Endothelial cell of umbilical vein (primary cell): ENCODE results near the gene ACER3. TPM values are rescaled to one million over a fixed set of nuclear protein-coding genes. Genes with fewer than 3 reads are reported as not detected.

Experiments
- BruUV-seq: library from RNA; stranded (reverse); fragments of 400-500 nt; replicated peaks from 2 replicates; lab custom pipeline; 2021; lab: Mats Ljungman, UMichigan
- CTCF ChIA-PET: fragments of 300-600, 350-600 bp; sonication (Branson Sonifier 250); formaldehyde crosslinking; loops from one replicate; lab custom pipeline; 2021; ENCODE audit warnings: antibody characterized with exemption, inconsistent platforms; lab: Charles Lee
- POLR2A ChIA-PET: fragments of 300-600, 350-600 bp; sonication (Branson Sonifier 250); formaldehyde crosslinking; loops from one replicate; lab custom pipeline; 2021; ENCODE audit warnings: antibody characterized with exemption, inconsistent platforms; lab: Charles Lee
- DNase-seq: peaks from one replicate; pipeline ENCODE4 v3.0.0-alpha.2; 2011; ENCODE audit warnings: low read depth, low spot score
- FAIRE-seq: peaks from 2 replicates; lab custom pipeline; 2011; peaks lifted over from hg19 to GRCh38; lab: Jason Lieb, UNC
- H2AFZ ChIP-seq: 2 replicates; pipeline ENCODE4 v1.6.0; 2012; ENCODE audit warnings: low read depth, low read length, control low read depth, inconsistent platforms
- H3K27ac ChIP-seq: 2 replicates; pipeline ENCODE4 v1.5.1; 2011; ENCODE audit warnings: low read depth, mild to moderate bottlenecking, control low read depth, low read length, moderate library complexity; ENCODE audit not compliant: insufficient read depth
- H3K27me3 ChIP-seq, 2 experiments: 2 replicates each; pipeline versions ENCODE4 v1.6.0 to v1.6.1; 2011; ENCODE audit warnings: low read length in 2 of 2, mixed read lengths in 1 of 2; ENCODE audit not compliant: control insufficient read depth in 2 of 2, insufficient read depth in 2 of 2
- H3K36me3 ChIP-seq, 2 experiments: 2 replicates in 1 of 2; 3 replicates in 1 of 2; pipeline ENCODE4 v1.5.1; 2011; ENCODE audit warnings: low read length in 2 of 2, mild to moderate bottlenecking in 1 of 2, moderate library complexity in 1 of 2; ENCODE audit not compliant: control insufficient read depth in 2 of 2, insufficient read depth in 2 of 2; ENCODE audit errors: extremely low read depth in 1 of 2
- H3K4me1 ChIP-seq: 3 replicates; pipeline ENCODE4 v1.5.1; 2011; ENCODE audit warnings: mild to moderate bottlenecking, low read length; ENCODE audit not compliant: control insufficient read depth, insufficient read depth; ENCODE audit errors: extremely low read depth
- H3K4me2 ChIP-seq: 2 replicates; pipeline ENCODE4 v1.6.1; 2011; ENCODE audit warnings: low read length, control low read depth, mixed read lengths; ENCODE audit not compliant: insufficient read depth
- H3K4me3 ChIP-seq, 3 experiments: fragments of 200-600 bp in 1 of 3; sonication (generic), shearing (Covaris generic) in 1 of 3; replicated peaks in 1 of 3; 2 replicates each; pipeline ENCODE4 v1.5.1; 2011 to 2016; ENCODE audit warnings: control low read depth in 3 of 3, low read length in 3 of 3, mild to moderate bottlenecking in 2 of 3, inconsistent platforms in 1 of 3, low read depth in 1 of 3, moderate library complexity in 1 of 3; ENCODE audit not compliant: insufficient read depth in 1 of 3
- H3K79me2 ChIP-seq: 2 replicates; pipeline ENCODE4 v1.6.0; 2012; ENCODE audit warnings: low read length, inconsistent platforms; ENCODE audit not compliant: control insufficient read depth, insufficient read depth
- H3K9ac ChIP-seq: replicated peaks from 2 replicates; pipeline ENCODE3; 2011; ENCODE audit warnings: low read length, control low read depth; ENCODE audit not compliant: insufficient read depth; ENCODE audit errors: extremely low read depth
- H3K9me1 ChIP-seq: replicated peaks from 3 replicates; pipeline ENCODE4 v1.6.0; 2011; ENCODE audit warnings: mild to moderate bottlenecking, low read length; ENCODE audit not compliant: control insufficient read depth, insufficient read depth; ENCODE audit errors: extremely low read depth
- H3K9me3 ChIP-seq: replicated peaks from 2 replicates; pipeline ENCODE4 v1.5.1; 2012; ENCODE audit warnings: low read length, inconsistent platforms; ENCODE audit not compliant: control insufficient read depth, insufficient read depth
- H4K20me1 ChIP-seq: replicated peaks from 2 replicates; pipeline ENCODE3; 2011; ENCODE audit warnings: mild to moderate bottlenecking, low read length; ENCODE audit not compliant: control insufficient read depth, insufficient read depth; ENCODE audit errors: extremely low read depth
- EZH2 ChIP-seq: IDR thresholded peaks from 2 replicates; pipeline ENCODE4 v1.6.1; 2012; ENCODE audit warnings: borderline replicate concordance, low read depth, mild to moderate bottlenecking, moderate library complexity, low read length, inconsistent platforms; ENCODE audit not compliant: severe bottlenecking
- FOS ChIP-seq: IDR thresholded peaks from 2 replicates; pipeline ENCODE4 v1.6.1; 2011; ENCODE audit warnings: mild to moderate bottlenecking, low read length, moderate library complexity, borderline replicate concordance; ENCODE audit not compliant: insufficient read depth
- GATA2 ChIP-seq: IDR thresholded peaks from 2 replicates; pipeline ENCODE4 v1.7.0; 2011; ENCODE audit warnings: low read depth, mild to moderate bottlenecking, moderate library complexity, mixed read lengths, low read length; ENCODE audit not compliant: insufficient read length, insufficient read depth
- JUN ChIP-seq: IDR thresholded peaks from 2 replicates; pipeline ENCODE4 v1.6.1; 2011; ENCODE audit warnings: borderline replicate concordance, low read depth; ENCODE audit not compliant: insufficient read length, insufficient read depth
- MAX ChIP-seq: IDR thresholded peaks from 2 replicates; pipeline ENCODE4 v1.6.1; 2011; ENCODE audit not compliant: insufficient read depth, insufficient read length
- MYC ChIP-seq: IDR thresholded peaks from one replicate; pipeline ENCODE4 v1.6.1; 2011; ENCODE audit warnings: mild to moderate bottlenecking, low read depth, low read length
- POLR2A ChIP-seq: IDR thresholded peaks from 2 replicates; pipeline ENCODE4 v1.6.1; 2012; ENCODE audit warnings: low read depth, mild to moderate bottlenecking, control low read depth, low read length
- POLR2AphosphoS5 ChIP-seq: IDR thresholded peaks from 2 replicates; pipeline ENCODE4 v1.6.1; 2012; ENCODE audit warnings: low read depth, mild to moderate bottlenecking, control low read depth, low read length, moderate library complexity; ENCODE audit not compliant: insufficient read depth
- dilution Hi-C: fragments of 300-500 bp; cut with MboI; formaldehyde crosslinking; loops from one replicate; pipeline ENCODE4 v1.15.0; 2019; ENCODE audit warnings: low sequenced_read_pairs; ENCODE audit not compliant: extremely low pct_ligation_motif_present
- intact Hi-C: fragments of 100-400 bp; cut with micrococcal nuclease; formaldehyde crosslinking; loops from one replicate; pipeline ENCODE4 v1.10.0; 2022
- polyA plus RNA-seq, 4 experiments: library from polyadenylated mRNA; depleted of rRNA in 3 of 4; stranded (reverse) in 3 of 4; unstranded in 1 of 4; fragments of >200 nt; gene quantifications; 2 replicates each; pipeline versions ENCODE4 v1.2.1 to v1.2.3, GENCODE V29; 2011 to 2012; ENCODE audit warnings: missing spikeins in 1 of 4
- total RNA-seq: library from RNA; stranded (reverse); gene quantifications from 2 replicates; pipeline ENCODE4 v1.2.3, GENCODE V29; 2021
- TF ChIP-seq, protein P1 (sequence below), 2 donors: IDR thresholded peaks; 1 replicate in 1 of 2; 2 replicates in 1 of 2; pipeline ENCODE4 v1.5.1; 2011; ENCODE audit warnings: low read length in 2 of 2, mild to moderate bottlenecking in 2 of 2, moderate library complexity in 2 of 2, control low read depth in 1 of 2, inconsistent platforms in 1 of 2, low read depth in 1 of 2; ENCODE audit not compliant: insufficient read depth in 1 of 2; ENCODE audit errors: extremely low read depth in 1 of 2

Gene ACER3
- total and polyA plus RNA-seq, 2 donors (not counting 3 experiments of a cell fraction or from before 2014, with no cell fraction given): 9.9 to 31.6 TPM

- no peaks in the 10 kb centered on the region for H3K27me3 ChIP-seq
- H4K20me1 ChIP-seq: no peaks in the 10 kb centered on the region
- no peak overlapping the region for H3K9ac ChIP-seq
- H3K79me2 ChIP-seq: no peaks in the 10 kb centered on the region
- H3K4me1 ChIP-seq: peaks cover 33% of the 10 kb centered on the region
- FAIRE-seq (peak; percentile 59), DNase-seq (no peak)
- peak overlapping the region; percentile 9 for H2AFZ ChIP-seq
- no TSS peak for BruUV-seq
- H3K9me1 ChIP-seq: no peaks in the 10 kb centered on the region
- H3K9me3 ChIP-seq: no peaks in the 10 kb centered on the region
- intact Hi-C loops: loop anchor here (1.0 kb wide), 4 partner anchors 15 to 104 kb away; no protein-coding TSS in a partner anchor
- no peak overlapping the region for H3K27ac ChIP-seq
- ChIA-PET CTCF (interaction anchor here (0.6 to 2.2 kb wide), 11 partner anchors 9 to 104 kb away, joined by 3 to 32 read pairs (median 4); no protein-coding TSS in a partner anchor), POLR2A (no interaction called here)
- no peak for TF ChIP-seq GATA2
- TF ChIP-seq FOS: no peak
- no peak for TF ChIP-seq MAX
- no peak for TF ChIP-seq EZH2
- TF ChIP-seq MYC: no peak
- no peak for TF ChIP-seq POLR2AphosphoS5
- TF ChIP-seq POLR2A: no peak
- TF ChIP-seq, protein P1, sequence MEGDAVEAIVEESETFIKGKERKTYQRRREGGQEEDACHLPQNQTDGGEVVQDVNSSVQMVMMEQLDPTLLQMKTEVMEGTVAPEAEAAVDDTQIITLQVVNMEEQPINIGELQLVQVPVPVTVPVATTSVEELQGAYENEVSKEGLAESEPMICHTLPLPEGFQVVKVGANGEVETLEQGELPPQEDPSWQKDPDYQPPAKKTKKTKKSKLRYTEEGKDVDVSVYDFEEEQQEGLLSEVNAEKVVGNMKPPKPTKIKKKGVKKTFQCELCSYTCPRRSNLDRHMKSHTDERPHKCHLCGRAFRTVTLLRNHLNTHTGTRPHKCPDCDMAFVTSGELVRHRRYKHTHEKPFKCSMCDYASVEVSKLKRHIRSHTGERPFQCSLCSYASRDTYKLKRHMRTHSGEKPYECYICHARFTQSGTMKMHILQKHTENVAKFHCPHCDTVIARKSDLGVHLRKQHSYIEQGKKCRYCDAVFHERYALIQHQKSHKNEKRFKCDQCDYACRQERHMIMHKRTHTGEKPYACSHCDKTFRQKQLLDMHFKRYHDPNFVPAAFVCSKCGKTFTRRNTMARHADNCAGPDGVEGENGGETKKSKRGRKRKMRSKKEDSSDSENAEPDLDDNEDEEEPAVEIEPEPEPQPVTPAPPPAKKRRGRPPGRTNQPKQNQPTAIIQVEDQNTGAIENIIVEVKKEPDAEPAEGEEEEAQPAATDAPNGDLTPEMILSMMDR (IDR thresholded peaks at IDR 0.05; ENCODE audit: extremely low read depth in 1 of 2, insufficient read depth in 1 of 2, low read depth in 1 of 2, low read length in 2 of 2): no peak
- TF ChIP-seq JUN: no peak
- no peak overlapping the region for H3K4me2 ChIP-seq
- H3K4me3 ChIP-seq: no peak overlapping the region
- no peaks in the 10 kb centered on the region for H3K36me3 ChIP-seq
- dilution Hi-C loops: no loop called here
These were observed 22.7 kb upstream of the ACER3 start for GRCh38 chr11:76837696-76838677.
